ENCODE measurements around the gene FAM131C. TPM values are rescaled to one million over a fixed set of nuclear protein-coding genes. Genes with fewer than 3 reads are reported as not detected.

FAM131C gene
- total RNA-seq, 1 donor from 2014 or later, result not detected

DNA sequence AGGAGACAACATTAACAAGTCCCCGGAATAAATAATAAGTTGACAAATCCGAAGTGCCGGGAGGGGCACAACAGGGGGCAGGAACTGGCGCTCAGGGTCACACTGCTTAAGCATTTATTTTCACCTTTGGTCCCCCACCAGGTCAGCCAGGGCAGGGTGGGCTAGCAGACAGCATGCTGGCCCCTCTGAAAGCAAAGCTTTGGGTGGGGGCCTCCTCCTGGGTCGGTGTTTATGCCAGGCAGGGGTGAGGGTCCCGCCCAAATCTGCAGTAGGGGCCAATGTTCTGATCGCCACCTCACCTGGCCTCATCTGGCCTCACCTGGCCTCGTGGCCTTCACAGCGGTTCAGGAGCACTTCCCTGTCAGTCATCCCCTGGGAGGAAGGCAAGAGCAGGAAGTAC lies 8.2 kb upstream of the FAM131C start:
- intact Hi-C loops (cut with micrococcal nuclease), result loop anchor here (2.0 kb wide), 1 partner anchor 869 kb away; no protein-coding TSS in a partner anchor
- H3K36me3 Mint-ChIP-seq (ENCODE audit: low read depth), result no peaks in the 10 kb centered on the region

DNA sequence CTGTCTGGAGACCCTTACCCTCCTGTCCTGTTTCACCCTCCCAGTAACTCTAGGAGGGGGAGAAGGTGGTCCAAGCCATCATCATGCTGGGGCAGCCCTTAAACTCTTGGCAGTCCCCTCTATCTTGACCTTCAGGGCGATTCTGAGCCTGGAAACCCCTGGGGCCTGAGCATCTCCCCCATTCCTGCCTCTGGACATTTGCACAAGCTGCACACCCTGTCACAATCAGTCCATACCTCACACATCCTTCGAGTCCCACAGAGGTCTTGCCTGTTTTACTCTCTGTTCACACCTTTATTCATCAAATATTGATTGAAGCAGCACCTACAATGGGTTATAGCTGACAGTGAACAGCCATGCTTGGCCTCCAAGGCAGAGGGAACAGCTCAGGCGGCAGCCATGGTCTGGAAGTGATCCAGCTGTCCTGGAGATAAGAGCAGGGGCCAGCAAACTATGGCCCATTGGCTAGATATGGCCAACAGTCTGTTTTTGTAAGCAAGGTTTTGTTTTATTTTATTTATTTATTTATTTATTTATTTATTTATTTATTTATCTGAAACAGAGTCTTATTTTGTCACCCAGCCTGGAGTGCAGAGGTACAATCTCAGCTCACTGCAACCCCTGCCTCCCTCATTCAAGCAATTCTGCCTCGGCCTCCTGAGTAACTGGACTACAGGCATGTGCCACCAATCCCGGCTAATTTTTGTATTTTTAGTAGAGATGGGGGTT lies 7.1 kb upstream of the FAM131C start:
- ATAC-seq (ENCODE audit: low read depth) (no peak), DNase-seq (no peak)
- no peak overlapping the region for H3K27ac Mint-ChIP-seq
- intact Hi-C loops (cut with micrococcal nuclease), result no loop called here
- ChIA-PET CTCF (interaction anchor here (0.6 to 6.7 kb wide), 5 partner anchors 8 to 164 kb away, joined by 3 to 126 read pairs (median 7); no protein-coding TSS in a partner anchor), POLR2A (no interaction called here)
- no peak overlapping the region for H3K4me3 Mint-ChIP-seq
- H3K9me3 Mint-ChIP-seq, result no peaks in the 10 kb centered on the region
- peaks cover 2% of the 10 kb centered on the region for H3K27me3 Mint-ChIP-seq
- H3K4me1 Mint-ChIP-seq, result peaks cover 6% of the 10 kb centered on the region
- TF ChIP-seq, protein P1, sequence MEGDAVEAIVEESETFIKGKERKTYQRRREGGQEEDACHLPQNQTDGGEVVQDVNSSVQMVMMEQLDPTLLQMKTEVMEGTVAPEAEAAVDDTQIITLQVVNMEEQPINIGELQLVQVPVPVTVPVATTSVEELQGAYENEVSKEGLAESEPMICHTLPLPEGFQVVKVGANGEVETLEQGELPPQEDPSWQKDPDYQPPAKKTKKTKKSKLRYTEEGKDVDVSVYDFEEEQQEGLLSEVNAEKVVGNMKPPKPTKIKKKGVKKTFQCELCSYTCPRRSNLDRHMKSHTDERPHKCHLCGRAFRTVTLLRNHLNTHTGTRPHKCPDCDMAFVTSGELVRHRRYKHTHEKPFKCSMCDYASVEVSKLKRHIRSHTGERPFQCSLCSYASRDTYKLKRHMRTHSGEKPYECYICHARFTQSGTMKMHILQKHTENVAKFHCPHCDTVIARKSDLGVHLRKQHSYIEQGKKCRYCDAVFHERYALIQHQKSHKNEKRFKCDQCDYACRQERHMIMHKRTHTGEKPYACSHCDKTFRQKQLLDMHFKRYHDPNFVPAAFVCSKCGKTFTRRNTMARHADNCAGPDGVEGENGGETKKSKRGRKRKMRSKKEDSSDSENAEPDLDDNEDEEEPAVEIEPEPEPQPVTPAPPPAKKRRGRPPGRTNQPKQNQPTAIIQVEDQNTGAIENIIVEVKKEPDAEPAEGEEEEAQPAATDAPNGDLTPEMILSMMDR (IDR thresholded peaks at IDR 0.05), result no peak
- no peaks in the 10 kb centered on the region for H3K36me3 Mint-ChIP-seq (ENCODE audit: low read depth)

More for the DNA sequence above, 8.2 kb upstream of the FAM131C start:
- H3K9me3 Mint-ChIP-seq, result no peaks in the 10 kb centered on the region
- no peak overlapping the region for H3K27ac Mint-ChIP-seq
- ChIA-PET CTCF (interaction anchor here (0.7 to 6.7 kb wide), 8 partner anchors 8 to 870 kb away, joined by 3 to 126 read pairs (median 6); partner anchors contain the start of gene FAM131C), POLR2A (no interaction called here)
- no peak for ATAC-seq (ENCODE audit: low read depth)
- no peak overlapping the region for H3K4me3 Mint-ChIP-seq
- DNase-seq, result no peak
- peaks cover 6% of the 10 kb centered on the region for H3K4me1 Mint-ChIP-seq
- TF ChIP-seq, protein P1 (IDR thresholded peaks at IDR 0.05), result no peak
- peaks cover 2% of the 10 kb centered on the region for H3K27me3 Mint-ChIP-seq

DNA sequence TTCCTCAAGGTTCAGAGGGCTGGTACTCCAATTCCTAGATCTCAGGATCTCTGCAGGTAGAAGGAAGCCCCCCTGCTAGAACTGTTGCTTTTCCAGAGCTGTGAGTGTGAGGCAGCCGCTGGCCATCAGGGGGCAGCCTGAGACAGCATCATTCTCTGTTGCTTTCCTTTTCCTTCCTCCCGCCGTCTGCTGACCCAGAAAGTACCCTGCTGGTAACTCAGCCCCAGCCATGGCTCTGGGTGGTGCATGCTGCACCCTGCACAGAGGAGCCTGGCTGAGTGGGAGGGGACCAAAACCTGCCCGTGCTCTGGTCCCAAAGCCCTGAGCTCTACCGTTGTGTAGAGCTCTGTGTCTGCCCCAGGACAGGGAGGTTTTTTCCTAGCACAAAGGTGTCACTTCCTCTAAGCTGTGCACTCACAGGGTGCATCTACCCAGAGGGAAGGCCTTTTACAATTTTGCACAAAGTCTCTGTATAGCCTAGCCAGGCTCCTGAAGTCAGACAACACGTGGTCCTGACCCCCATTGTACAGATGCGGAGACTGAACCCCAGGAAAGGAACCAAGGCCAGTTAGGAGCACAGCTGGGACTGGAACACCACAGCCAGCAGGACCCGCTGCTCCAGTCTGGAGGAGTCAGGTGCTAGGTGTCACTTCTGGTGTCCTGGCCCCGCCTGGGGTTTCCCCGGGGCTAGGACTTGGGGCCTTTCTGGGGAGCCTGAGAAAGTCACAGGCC lies 5.6 kb upstream of the FAM131C start:
- H3K27me3 Mint-ChIP-seq, result peaks cover 6% of the 10 kb centered on the region
- ATAC-seq (ENCODE audit: low read depth), result peak; percentile 86
- POLR2A ChIA-PET, result interaction anchor here (0.7 to 1.2 kb wide), 4 partner anchors 34 to 245 kb away, joined by 3 to 5 read pairs (median 4); no protein-coding TSS in a partner anchor
- no peaks in the 10 kb centered on the region for H3K36me3 Mint-ChIP-seq (ENCODE audit: low read depth)
- H3K4me1 Mint-ChIP-seq, result peaks cover 9% of the 10 kb centered on the region
- no peak overlapping the region for H3K27ac Mint-ChIP-seq
- intact Hi-C loops (cut with micrococcal nuclease), result loop anchor here (1.0 to 2.0 kb wide), 4 partner anchors 108 to 284 kb away; partner anchors contain the start of gene CPLANE2
- H3K9me3 Mint-ChIP-seq, result no peaks in the 10 kb centered on the region
- TF ChIP-seq, protein P1 (IDR thresholded peaks at IDR 0.05), result peak; percentile 27
- peak; percentile 63 for DNase-seq
- CTCF ChIA-PET, result interaction anchor here (0.6 to 6.7 kb wide), 20 partner anchors 9 to 586 kb away, joined by 3 to 126 read pairs (median 4); partner anchors contain the start of gene NECAP2
- H3K4me3 Mint-ChIP-seq, result peak overlapping the region; percentile 75

DNA sequence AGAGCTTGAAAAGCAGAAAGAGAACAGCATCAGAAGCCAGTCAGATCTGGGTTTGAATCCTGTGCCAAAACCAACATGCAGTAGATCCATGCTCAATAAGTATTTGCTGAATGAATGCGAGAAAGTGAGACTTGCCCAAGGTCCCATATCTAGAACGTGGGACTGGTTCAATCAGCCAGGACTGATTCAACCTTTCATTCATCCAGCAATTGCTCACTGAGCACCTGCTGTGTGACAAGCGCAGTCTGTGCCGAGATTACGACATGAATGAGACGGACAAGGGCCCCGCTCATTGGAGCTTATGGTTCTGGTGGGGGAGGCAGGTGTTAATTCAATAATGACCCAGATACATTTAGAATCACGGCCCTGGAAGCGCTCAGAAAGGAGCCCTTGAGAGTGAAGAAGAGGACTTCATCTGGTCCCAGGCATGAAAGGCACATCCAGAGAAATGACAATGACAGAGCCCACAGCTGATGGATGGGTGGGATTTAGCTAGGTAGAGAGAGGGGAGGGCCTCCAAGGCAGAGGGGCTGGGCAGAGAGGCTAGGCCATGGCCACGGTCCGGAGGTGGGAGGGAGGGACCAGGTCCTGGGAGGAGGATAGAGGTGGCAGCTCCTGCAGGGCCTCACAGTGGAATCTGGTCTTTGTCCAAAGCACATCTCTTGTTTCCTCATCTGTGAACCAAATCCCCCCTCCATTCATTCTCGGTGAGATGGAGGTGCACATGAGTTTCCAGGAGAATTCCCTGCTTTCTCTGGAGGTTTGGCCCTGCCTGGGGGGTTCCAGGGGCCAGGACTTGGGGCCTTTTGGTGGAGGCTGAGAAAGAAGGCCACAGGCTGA lies 4.2 kb upstream of the FAM131C start:
- POLR2A ChIA-PET, result interaction anchor here (0.7 kb wide), 1 partner anchor 1064 kb away, joined by 4 read pairs; no protein-coding TSS in a partner anchor
- CTCF ChIA-PET, result interaction anchor here (0.7 to 6.7 kb wide), 8 partner anchors 9 to 286 kb away, joined by 3 to 126 read pairs (median 8); no protein-coding TSS in a partner anchor
- no peak overlapping the region for H3K27ac Mint-ChIP-seq
- DNase-seq (no peak), ATAC-seq (ENCODE audit: low read depth) (no peak)
- H3K36me3 Mint-ChIP-seq (ENCODE audit: low read depth), result no peaks in the 10 kb centered on the region
- TF ChIP-seq, protein P1 (IDR thresholded peaks at IDR 0.05), result no peak
- H3K27me3 Mint-ChIP-seq, result peaks cover 9% of the 10 kb centered on the region
- no peak overlapping the region for H3K4me3 Mint-ChIP-seq
- H3K4me1 Mint-ChIP-seq, result peaks cover 14% of the 10 kb centered on the region
- H3K9me3 Mint-ChIP-seq, result no peaks in the 10 kb centered on the region
- intact Hi-C loops (cut with micrococcal nuclease), result loop anchor here (2.0 kb wide), 1 partner anchor 159 kb away; the partner anchor contains the start of gene CPLANE2
